ENCODE results near the gene LRRC74B. TPM values are rescaled to one million over a fixed set of nuclear protein-coding genes. Genes with fewer than 3 reads are reported as not detected.
"Not testable (repeated sequence)": the region's sequence is repeated elsewhere in the genome, so short reads cannot be mapped to it uniquely, and the experiment has no call there.

LRRC74B gene
- polyA plus RNA-seq, 12 donors, result 0.05 to 0.48 (median 0.17) TPM; not detected in 2

DNA sequence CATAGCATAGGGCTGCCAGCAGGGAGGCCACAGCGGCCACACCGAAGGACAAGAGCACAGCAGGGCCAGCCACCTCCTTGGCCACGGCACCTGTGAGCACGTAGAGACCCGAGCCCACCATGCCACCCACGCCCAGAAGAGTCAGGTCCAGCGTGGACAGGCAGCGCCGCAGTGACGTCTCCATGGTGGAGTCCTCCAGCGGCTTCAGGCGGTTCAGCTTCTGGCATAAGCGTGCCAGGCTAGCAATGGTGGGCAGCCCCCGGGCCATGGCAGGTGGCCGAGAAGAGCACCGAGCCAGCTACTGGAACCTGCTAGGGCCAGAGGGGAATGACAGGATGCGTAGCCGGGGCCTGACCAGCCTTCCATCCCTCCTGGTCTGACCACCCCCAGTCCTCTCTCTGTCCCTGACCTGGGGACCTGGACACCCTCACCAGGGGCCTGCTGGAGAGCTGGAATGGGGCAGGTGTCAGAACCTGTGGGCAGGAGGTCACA, 14.2 kb upstream of the LRRC74B start:
- DNase-seq, result no peak

DNA sequence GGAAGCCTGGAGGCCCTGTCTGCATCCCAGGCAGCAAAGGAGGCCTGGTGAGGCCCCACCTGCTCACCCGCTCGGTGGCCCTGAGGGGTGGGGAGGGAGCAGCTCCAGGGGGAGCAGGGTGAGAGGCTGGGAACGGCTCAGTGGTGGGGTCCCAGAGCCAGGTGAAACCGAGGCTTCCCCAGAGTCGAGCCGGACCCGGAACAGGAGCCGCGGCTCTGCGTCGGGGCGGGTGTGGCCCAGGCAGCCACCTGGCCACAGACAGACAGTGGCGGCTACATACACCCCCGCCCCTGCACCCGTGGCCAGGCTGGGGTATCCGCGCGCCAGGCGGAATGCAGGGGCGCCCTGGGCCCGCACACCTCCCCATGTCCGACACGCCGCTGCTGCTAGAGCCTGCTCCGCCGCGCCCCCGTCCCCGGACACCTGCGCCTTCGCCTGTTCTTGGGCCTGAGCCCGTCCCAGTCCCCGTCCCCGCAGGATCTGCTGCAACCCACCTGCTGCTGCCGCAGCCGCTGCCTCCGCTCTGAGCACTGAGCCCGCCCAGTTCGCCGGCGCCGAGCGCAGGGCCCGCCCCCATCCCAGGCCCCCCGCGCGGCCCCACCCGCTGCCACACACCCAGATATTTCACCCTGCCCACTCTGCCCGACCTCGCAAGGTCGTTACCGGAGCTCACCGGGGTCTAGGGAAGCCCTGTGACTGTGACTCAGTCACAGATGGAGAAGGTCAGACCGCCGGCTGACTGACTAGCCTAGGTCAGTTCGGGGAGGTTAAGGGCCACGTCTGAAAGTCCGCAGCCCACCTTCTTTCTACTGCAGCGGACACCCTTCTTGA, 13.5 kb upstream of the LRRC74B start, which contains the start of gene SLC7A4:
TSS of gene SLC7A4 (minus strand) at position 525 of the 831 bp plus-strand sequence. CDS start 749 bp downstream, outside the sequence.
- DNase-seq, result no peak

DNA sequence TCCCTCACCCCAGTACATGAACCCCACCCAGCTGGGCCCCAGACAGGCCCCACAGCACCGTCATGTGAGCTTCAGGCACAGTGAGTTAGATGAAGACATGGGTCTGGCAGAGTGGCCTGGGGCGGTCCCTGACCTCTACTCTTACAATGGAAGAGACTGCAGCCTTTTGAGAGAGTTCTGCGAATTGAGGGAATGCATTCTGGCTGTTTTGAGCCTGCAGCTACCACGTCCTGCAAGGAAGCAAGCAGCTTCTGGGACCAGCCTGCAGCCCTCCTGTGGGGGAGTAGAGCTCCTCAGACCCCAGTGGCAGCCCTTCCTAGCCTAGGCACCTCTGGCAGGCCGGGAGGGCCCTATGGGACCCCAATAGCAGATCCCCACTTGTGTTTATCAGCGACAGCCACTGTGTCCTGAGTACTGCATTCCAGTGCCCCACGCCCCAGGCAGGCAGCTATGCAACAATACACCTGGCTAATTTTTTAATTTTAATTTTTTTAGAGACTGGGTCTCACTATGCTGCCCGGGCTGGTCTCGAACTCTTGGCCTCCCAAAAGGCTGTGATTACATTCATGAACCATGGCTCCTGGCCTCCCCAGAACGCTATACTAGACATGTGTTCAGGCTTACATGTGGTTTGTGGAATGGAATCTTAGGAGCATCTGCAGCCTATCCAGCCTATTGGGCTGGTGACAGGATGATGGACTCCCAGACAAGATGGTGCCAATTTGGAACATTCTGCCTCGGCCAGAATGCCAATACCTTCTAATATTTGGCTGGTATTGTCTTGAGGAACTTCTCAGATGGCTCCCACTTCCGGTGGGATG, 12.7 kb upstream of the LRRC74B start:
- DNase-seq, result no peak

DNA sequence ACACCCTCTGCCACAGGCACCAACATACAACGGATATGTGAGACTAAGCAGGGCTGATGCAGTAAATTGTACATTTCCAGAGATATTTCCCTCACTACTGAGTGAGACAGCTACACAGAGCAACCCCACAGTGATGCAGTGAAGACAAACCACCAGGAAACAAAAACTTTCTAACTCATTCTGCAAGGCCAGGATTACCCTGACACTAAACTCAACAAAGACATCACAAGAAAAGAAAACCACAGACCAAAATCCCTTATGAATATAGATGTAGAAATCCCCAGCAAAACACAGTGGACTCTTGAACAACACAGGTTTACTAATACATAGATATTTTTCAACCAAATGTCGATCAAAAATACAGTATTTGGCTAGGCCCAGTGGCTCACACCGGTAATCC, 11.9 kb upstream of the LRRC74B start:
- no peak for DNase-seq

DNA sequence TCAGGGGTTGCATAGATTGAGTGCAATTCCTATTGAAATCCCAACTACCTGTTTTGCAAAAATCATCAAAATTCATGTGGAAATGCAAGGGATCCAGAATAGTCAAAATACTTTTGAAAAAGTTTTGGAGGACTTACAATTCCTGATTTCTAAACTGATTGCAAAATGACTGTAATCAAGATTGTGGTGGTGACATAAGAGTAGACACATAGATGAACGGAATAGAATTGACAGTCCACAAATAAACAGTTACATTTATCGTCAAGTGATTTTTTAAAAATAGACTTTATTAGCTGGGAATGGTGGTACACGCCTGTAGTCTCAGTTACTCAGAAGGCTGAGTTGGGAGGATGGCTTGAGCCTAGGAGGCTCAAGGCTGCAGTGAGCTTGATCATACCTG, 10.8 kb upstream of the LRRC74B start:
- no peak for DNase-seq

DNA sequence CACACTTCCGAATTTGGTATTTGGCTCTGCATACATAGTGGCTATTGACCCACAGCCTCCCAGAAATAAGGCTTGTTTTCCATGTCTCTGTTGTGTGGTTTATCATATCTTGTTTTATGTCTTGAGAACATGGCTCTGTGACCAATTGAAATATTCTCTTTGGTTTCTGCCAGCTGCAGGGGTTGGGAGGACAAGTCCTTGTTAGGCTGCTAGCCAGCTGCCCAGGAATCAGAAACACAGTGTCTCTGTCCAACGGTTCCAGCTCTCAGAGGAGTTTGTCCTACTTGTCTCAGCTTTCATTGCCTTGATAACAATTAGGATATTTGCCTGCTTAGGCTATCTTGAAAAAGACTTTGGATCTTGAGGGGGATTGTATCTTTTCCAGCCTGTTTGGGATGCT, 7.3 kb upstream of the LRRC74B start:
- DNase-seq, result no peak

DNA sequence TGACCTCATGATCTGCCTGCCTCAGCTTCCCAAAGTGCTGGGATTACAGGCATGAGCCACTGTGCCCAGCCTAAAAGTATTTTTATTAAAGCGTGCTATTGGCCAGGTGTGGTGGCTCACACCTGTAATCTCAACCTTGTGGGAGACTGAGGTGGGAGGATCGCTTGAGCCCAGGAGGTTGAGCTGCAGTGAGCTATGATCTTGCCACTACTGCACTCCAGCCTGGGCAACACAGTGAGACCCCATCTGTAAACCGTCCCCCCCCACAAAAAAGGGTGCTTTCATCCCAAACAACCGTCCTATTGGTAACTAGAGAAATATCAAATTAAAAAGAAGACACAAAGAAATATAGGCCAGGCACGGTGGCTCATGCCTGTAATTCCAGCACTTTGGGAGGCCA, 6.6 kb upstream of the LRRC74B start:
- not testable (repeated sequence) for DNase-seq

DNA sequence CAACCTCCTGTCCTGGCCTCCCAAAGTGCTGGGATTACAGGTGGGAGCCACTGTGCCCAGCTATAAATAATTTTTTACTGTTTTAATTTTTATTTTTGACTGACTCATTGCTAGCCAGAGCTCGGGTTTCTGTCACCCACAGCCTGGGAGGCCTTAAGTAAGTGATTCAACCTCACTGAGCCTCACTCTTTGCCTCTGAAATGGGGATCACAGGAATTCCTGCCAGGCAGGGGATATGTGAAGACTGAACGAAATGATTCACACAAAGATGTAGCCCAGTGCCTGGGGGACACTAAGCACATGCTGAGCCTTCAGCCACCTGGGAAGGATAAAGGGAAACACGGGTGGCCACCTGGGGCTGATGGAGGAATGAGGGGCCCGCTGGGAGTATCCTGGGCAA, 3.8 kb upstream of the LRRC74B start:
- no peak for DNase-seq

DNA sequence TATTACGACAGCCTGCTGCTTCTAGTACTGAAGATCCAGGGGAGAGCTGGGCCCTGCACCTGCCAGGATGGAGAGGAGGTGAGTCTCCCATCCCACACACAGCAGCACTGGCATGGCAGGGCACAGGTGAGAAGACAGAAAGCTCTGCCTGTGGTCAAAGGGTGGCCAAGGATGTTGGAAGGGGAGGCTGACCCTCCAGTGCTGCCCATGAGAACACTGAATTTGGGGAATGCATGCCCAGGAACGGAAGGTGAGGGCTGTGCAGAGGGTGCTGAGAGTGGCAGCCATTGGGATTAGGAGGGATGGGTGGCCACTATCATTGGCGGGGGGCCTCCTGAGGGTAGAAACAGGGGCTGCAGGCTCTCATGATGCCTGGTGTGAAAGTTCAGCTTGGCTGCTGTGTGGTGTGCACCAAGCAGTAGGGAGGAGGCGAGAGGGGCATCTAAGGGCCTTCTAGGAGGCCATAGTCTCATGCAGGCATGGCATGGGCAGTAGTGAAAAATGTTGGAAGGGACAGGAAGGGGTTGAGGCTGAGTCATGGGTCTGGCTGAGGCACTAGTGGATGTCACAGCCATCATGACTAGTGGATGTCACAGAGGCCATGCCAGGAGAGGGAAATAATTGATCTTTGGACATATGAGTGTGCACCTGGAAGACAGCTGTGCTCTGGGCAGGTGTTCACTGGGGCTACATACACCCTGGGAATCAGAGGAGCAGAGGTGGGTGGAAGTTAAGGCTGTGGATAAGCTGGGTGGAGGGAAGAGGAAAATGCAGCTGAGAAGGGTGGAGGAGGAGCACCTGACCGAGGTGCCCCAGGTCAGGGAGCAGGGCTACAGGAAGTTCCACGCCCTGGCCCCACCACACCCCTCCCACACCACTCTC, 2.5 kb upstream of the LRRC74B start:
- DNase-seq, result no peak

DNA sequence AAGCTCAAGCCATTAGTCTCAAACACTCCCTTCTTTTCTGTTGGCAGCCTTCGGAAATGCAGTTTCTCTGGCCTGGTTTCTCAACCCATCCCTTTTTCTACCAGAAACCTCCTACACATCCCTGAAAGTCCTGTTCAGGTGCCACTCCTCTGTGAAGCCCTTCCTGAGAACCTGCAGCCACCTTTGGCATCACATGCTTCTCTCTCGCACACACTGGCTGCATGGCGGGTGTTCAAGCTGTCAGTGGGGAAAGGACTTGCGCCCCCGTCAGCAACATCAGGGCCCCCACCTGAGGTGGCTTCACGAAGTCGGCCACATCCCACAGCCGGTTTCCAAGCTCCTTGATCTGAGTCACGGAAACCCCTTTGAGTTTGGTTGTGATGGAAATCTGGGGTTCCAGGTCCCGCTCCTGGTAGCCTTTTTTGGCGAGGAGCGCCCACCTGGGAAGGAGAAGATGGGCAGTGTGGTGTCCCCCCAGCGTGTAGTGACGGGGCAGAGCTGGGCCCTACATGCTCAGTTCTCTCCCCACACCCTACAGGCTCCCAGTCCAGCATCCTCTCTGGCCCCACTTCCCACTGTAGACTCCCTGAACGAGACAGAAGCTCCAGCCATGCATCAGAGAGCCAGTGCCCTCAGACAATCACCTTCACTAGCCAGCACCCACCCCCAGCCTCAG, 1.7 kb upstream of the LRRC74B start:
- no peak for DNase-seq

DNA sequence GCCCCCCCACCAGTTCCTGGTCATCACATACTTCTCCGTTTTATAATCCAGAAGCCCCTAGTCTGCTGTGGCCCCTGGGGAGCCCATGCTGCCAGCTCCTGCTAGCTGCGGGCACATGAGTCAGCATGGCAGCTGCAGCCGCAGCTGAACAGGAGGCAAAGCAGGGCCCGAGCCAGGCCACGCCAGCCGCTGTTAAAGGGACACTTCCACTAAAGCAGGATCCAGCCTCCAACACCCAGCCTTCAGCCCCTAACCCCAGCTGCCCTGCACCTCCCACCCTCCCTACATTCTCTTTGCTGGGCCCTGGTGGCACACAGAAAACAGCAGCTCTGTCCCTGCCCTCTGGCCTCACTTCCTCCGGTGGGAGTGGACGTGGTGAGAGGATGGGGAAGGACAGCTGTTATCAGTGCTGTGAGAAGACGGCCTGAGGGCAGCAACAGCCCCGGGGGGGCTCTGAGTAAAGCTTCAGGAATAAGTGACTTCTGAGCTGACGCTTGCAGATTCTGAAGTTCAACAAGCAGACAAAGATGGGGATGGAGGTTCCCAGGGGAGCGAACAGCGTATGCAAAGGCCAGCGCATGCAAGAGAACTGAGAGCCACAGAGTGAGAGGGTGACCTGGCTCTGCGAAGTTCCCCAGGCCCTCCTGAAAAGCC, 688 bp upstream of the LRRC74B start:
- DNase-seq, result no peak

DNA sequence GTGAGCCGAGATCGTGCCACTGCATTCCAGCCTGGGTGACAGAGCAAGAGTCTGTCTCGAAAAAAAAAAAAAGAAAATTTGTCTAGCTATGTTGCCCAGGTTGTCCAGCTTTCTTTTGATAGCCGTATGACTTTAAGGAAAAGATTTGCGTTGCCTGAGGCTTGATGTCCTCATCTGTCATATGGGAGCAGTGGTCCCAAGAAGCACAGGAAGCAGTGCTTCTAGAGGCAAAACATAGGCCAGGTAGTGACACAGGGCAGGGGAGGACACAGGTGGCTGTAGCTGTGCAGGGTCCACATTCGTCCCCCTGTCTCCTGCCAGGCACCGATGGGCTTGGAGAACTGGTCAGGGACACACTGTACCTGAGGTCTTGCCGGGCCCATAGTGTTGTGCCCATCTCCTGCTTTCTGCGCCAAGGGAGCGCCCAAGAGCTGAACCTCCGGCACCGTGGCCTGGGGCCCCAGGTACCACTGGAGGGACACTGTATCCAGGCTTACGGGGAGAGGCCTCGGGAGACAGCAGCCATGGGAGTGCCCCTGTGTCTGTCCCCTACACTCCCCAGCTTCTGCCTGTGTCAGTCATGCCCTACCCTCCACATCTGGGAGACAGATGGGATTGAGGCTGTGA, 1.4 kb downstream of the LRRC74B start:
- no peak for DNase-seq

DNA sequence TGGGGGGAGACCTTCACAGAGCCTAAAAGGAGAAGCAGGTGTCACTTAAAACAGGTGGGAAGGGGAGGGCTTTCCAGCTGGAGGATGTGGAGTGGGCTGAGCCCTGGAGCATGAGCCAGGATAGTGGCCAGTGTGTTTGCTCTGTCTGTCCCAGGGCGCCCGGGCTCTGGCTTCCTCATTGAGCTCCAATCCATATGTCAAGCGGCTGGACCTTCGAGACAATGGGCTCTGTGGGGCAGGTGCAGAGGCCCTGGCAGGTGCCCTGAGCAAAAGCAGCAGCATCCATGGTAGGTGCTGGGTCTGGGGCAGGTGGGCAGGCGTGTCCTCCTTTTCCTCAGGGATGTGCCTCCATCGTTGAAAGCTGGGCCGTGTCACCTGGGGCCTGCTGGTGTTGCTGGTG, 2.0 kb downstream of the LRRC74B start:
- DNase-seq, result no peak

DNA sequence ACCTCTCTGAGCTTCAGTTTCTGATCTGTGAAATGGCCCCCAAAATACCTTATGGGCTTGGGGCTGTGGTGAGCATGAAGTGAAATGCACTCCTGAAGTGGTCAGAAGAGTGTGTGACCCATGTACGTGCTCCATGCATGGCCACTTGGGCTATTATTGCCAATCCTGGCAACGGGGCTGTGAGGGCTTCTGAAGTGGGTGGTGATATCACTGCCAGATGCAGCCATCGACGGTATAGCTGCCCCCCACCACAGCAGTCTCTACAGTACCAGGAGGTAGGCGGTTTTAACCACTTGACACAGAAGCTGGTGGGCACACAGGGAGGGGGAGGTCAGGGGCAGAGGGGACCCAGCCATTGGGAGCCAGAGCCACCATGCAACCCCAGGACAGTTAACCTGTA, 2.7 kb downstream of the LRRC74B start:
- DNase-seq, result not testable (repeated sequence)

DNA sequence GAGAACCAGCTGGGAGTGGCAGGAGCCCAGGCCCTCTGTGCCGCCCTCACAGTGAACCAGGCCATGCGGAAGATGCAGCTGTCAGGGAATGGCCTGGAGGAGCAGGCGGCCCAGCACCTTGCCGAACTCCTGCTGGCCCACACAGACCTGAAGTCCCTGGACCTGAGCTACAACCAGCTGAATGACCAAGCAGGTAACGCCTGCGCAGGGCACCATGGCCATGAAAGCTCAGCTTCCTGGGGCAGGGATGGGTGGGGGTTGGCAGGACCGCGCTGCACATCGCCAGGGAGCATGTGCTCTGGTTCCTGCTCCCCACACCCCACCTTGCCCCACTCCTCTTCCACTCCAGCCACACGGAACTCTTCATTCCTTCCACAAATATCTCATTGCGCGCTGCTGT, 3.2 kb downstream of the LRRC74B start:
- DNase-seq, result not testable (repeated sequence)

DNA sequence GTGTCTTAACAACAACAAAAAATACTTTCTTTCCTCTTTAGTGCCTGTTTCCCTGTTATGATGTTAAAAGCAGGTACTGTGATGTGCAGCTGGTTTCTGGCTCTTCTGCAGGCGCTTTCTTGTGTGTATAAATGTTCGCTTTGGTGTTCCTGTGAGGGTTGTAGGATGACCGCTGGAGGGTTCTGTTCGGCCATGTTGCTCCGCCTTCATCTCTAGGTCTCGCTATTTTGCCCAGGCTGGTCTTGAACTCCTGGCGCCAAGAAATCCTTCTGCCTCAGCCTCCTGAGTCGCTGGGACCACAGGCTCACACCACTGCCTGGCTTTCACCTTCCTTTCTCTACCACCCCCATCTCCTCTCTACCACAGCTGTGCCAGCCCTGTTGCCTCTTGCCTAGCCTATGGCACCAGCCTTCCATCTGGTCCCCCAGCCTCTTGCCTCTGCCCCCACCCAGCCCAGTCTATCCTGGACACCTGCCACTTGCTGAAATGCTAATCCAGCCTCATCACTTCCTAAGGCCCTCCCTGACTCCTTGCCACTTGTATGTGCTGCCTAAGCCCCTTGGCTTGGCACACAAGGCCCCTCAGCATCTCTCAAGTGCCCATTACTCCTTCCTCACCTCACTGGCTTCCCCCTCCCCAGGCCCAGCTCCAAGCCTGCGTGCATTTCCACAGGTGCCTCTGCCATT, 5.5 kb downstream of the LRRC74B start:
- DNase-seq, result no peak

DNA sequence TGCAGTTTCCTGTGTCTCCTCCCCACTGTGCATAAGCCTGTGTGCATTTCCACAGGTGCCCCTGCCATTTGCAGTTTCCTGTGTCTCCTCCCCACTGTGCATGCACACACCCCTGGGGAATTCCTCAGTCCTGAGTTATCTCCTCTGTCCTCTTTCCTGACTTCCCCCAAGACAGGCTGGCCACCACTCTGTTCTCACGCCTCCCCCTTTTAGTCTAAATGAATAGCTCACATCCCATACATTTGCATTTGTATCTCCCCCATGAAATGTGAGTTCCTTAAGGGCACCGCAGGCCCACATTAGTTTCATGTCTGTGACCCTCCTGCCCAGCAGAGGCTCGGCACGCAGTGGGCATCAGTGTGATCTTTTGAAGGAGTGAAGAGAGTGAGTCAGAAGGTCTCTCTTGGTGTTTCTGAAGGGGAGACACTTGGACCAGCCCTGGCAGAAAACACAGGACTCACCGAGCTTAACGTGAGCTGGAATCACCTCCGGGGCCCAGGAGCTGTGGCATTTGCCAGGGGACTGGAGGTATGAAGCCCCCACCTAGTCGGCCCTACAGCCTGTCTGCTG, 6.2 kb downstream of the LRRC74B start:
- DNase-seq, result no peak

DNA sequence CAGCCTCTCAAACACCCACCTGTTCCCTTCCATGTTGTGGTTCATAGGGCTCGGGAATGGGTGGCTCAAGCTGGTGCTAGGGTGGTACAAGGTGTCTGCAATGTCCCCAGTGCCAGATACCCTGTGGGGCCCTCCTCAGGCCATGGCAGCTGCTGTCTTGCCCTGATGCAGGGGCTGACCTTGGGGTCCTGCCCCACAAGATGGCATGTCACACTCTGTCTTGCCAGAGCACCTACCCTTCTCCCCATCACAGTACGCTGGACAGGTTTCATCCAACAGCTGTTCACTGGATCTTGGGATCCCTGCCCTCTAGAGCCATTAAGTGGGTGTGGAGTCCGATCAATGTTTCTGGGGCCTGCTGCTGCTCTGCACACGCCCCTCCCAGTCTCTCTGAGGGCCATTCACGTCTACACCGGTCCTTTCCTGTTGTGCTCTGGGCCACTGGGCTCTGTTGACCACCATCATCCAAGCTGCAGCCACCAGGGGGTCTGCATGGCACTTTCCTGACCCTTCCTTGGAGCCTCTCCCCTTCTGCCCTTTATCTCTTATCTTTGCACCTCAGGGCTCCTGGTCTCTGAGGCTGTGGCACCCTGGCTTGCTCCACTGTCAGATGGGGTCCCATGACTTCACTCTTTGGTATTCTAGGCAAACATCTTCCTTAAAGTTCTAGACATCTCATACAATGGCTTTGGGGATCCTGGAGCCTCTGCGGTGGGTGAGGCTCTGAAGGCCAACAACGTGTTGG, 7.1 kb downstream of the LRRC74B start:
- DNase-seq, result no peak
